GM12801 (cell line): ENCODE results near the gene BNC2.

Source experiments
- CTCF ChIP-seq: IDR thresholded peaks from one replicate; pipeline ENCODE4 v1.5.1; 2011; ENCODE audit warnings: control low read depth; ENCODE audit not compliant: insufficient read length; ENCODE audit errors: extremely low read depth

The BNC2 gene

GRCh38 chr9:16572005-16572734 lies 298.3 kb downstream of the BNC2 start:
- TF ChIP-seq CTCF: no peak

- no peak for TF ChIP-seq CTCF
Observed at GRCh38 chr9:16571127-16571802, 299.2 kb downstream of the BNC2 start.

GRCh38 chr9:16563446-16563845 lies 307.0 kb downstream of the BNC2 start:
- TF ChIP-seq CTCF: no peak

GRCh38 chr9:16561121-16561520 lies 309.3 kb downstream of the BNC2 start:
- no peak for TF ChIP-seq CTCF

GRCh38 chr9:16559418-16560188 lies 310.9 kb downstream of the BNC2 start:
- no peak for TF ChIP-seq CTCF

- no peak for TF ChIP-seq CTCF
Observed at GRCh38 chr9:16555802-16556201, 314.7 kb downstream of the BNC2 start.

GRCh38 chr9:16553869-16554540 lies 316.5 kb downstream of the BNC2 start:
- no peak for TF ChIP-seq CTCF
